ENCODE measurements around the gene LAG3.

The LAG3 gene

DNA sequence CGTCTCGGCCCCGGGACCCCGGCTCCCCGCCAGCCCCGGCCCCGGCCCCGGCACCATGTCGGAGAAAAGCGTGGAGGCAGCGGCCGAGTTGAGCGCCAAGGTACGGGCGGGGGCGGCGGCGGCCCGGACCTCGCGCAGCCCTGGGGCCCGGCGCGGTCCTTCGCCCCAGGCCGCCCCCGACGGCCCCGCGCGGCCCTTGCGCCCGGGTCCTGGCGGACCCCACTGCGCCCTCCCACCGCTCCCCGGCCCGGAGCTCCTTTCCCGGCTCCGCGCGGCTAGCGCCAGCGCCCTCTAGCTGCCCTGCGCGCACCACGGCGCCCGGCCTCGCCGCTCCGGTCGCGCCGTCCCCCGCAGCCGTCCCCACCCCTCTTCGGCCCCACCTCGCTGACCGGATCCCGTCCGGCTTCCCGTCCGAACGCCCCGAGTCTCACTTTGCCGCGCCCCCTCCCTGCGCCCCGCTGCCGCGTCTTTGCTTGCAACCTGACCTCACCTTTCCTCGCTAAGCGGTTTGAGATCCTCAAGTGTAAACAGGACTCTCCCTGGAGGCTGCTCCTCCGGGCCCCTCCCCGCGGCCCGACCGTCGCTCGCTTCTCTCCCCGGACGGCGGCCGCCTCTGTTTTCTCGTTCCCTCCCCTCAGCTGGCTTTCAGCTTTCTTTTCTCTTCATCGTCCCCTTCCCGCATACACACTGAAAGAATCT is 5.5 kb upstream of the LAG3 start:
- Histone ChIP-seq H3K4me1 (ENCODE audit: control insufficient read depth, insufficient read depth, low read length) (peaks cover 37% of the 10 kb centered on the region), H3K27ac (ENCODE audit: low read depth, low read length) (peak overlapping the region; percentile 82), H3K4me3 (ENCODE audit: low read depth, low read length) (peak overlapping the region; percentile 83), H3K27me3 (ENCODE audit: control insufficient read depth, insufficient read depth, low read length) (peaks cover 9% of the 10 kb centered on the region; the same call in 1 of the 2 replicates), H3K9me3 (ENCODE audit: control insufficient read depth, insufficient read depth, low read length) (no peaks in the 10 kb centered on the region), H3K36me3 (ENCODE audit: control insufficient read depth, insufficient read depth, low read length) (peaks cover 19% of the 10 kb centered on the region), H3K9ac (ENCODE audit: low read depth, low read length) (peak overlapping the region; percentile 52)

DNA sequence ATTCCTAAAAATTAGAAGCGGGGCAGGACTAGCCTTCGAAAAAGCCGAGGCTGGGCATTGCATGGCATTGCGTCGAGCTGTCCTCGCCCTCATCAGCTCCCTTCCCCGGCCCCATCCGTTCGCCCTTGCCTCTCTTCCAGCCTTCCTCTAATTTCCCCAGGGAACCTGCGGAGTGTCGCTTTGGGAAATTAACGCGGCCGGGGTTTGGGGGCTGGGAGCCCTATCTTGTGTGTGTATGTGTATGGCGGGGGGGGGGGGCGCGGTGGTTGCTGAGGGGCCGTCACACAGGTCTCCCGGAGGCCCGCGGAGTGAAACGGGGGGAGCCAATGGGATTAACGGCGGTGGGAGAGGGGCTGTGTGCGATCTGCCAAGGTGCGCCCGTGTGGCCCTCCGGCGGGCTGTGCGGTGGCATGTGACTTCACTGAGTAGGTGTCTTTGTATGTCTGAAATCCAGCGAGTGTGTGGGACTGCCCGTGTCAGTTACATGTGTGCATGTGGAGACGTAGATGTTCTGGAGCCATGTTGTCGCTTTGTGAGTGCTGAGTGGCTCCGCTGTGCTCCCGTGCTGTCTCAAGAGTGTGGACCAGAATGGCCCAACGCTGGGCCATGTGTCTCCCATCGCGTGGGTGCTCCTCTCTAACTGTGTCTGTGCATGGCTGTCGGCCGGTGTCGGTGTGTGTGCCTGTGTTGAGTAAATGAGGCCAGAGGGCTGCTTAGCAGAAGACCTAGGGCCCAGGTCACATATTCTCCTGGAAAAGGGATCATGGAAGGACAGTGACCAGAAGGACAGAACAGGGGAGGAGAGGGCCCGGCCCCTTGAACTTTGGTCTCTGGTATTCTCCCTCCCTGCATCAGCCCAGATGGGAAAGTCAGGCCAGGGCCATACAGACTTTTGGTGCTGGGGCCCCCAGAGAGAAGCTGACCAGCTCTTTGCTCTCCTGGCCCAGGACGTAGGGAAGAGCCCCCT is 4.7 kb upstream of the LAG3 start:
- Histone ChIP-seq H3K9ac (ENCODE audit: low read depth, low read length) (peak overlapping the region; percentile 52), H3K27me3 (ENCODE audit: control insufficient read depth, insufficient read depth, low read length) (peaks cover 14% of the 10 kb centered on the region), H3K9me3 (ENCODE audit: control insufficient read depth, insufficient read depth, low read length) (no peaks in the 10 kb centered on the region), H3K4me1 (ENCODE audit: control insufficient read depth, insufficient read depth, low read length) (peaks cover 39% of the 10 kb centered on the region), H3K36me3 (ENCODE audit: control insufficient read depth, insufficient read depth, low read length) (peaks cover 20% of the 10 kb centered on the region), H3K27ac (ENCODE audit: low read depth, low read length) (peak overlapping the region; percentile 85), H3K4me3 (ENCODE audit: low read depth, low read length) (peak overlapping the region; percentile 83)

DNA sequence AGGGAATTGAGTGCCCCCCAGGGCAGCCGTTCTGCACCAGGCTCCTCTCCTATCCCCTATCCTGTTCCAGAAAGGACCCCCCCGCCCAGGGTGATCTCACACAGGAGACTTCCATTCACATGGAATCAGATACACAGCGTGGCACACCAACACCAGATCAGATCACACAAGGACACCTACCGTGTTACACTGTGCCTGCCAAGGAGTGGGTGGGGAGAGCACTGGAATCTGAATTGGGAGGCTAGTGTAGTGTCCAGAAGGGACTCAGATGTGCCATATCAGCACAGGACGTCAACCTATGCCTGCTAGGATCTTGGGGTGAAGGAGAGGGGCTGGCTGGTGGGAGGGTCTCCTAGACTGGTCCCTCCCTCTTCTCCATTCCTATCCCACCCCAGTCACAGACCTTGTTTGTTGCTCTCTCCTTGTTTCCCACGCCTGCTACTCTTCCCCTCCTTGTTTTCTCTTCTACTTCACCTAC is 3.8 kb upstream of the LAG3 start:
- peaks cover 43% of the 10 kb centered on the region for H3K4me1 ChIP-seq (ENCODE audit: control insufficient read depth, insufficient read depth, low read length)
- H3K27me3 ChIP-seq (ENCODE audit: control insufficient read depth, insufficient read depth, low read length), result peaks cover 22% of the 10 kb centered on the region
- H3K4me3 ChIP-seq (ENCODE audit: low read depth, low read length), result peak overlapping the region; percentile 83
- H3K9ac ChIP-seq (ENCODE audit: low read depth, low read length), result no peak overlapping the region
- H3K9me3 ChIP-seq (ENCODE audit: control insufficient read depth, insufficient read depth, low read length), result no peaks in the 10 kb centered on the region
- H3K36me3 ChIP-seq (ENCODE audit: control insufficient read depth, insufficient read depth, low read length), result peaks cover 20% of the 10 kb centered on the region
- H3K27ac ChIP-seq (ENCODE audit: low read depth, low read length), result peak overlapping the region; percentile 85

DNA sequence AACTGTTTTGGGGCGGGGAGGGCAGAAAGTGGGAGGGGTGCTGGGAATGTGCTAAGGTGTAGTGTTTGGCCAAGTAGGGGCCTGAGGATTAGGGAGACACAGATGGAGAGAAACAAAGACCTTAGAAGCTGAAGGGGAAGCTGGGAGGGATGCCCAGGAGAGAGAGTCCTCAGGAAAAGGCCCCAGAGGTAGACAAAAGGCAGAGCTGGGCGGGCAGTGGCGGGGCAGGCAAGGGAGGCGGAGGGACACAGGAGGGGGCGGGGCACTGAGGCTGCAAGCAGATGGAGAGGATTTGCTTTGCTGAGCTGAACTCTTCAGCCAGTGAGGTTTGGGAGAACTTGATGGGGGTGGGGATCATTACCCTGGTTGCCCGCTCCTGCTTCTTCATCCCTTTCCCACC is 3.3 kb upstream of the LAG3 start:
- peak overlapping the region; percentile 83 for H3K4me3 ChIP-seq (ENCODE audit: low read depth, low read length)
- H3K27ac ChIP-seq (ENCODE audit: low read depth, low read length), result peak overlapping the region; percentile 85
- H3K27me3 ChIP-seq (ENCODE audit: control insufficient read depth, insufficient read depth, low read length), result peaks cover 28% of the 10 kb centered on the region
- peaks cover 20% of the 10 kb centered on the region for H3K36me3 ChIP-seq (ENCODE audit: control insufficient read depth, insufficient read depth, low read length)
- H3K9ac ChIP-seq (ENCODE audit: low read depth, low read length), result no peak overlapping the region
- H3K4me1 ChIP-seq (ENCODE audit: control insufficient read depth, insufficient read depth, low read length), result peaks cover 38% of the 10 kb centered on the region
- no peaks in the 10 kb centered on the region for H3K9me3 ChIP-seq (ENCODE audit: control insufficient read depth, insufficient read depth, low read length)

DNA sequence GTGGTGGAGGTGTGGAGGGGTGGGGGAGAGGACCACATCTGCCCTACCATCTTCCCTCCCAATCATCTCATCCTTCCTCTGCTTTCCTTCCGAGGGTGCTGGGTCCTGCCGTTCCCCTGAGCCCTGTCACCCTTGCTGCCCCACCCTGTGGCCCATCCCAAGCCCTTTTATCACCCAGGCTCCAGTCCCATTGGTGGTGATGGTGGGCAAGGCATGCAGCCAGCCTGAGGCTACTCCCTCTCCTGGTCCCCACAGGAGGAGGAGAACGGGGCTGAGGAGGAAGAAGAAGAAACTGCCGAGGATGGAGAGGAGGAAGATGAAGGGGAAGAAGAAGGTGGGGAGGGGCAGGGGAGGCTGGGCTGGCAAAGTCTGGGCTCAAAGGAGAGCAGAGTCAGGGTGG is 2.7 kb upstream of the LAG3 start:
- no peak overlapping the region for H3K9ac ChIP-seq (ENCODE audit: low read depth, low read length)
- H3K4me1 ChIP-seq (ENCODE audit: control insufficient read depth, insufficient read depth, low read length), result peaks cover 37% of the 10 kb centered on the region

DNA sequence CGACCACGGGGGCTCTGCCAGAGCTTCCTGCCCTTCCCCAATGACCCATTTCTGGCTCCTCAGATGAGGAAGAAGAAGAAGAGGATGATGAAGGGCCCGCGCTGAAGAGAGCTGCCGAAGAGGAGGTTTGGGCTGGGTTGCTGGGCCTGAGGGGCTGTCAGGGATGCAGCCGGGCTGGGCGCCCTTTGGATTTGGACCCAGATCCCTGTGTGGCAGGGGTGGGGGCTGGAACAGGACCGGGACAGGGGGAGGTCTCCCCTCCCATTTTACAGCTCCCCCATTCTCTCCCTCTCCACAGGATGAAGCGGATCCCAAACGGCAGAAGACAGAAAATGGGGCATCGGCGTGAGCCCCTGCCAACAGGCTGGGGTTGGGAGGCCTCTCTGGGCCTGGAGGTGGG is 2.2 kb upstream of the LAG3 start:
- Histone ChIP-seq H3K9ac (ENCODE audit: low read depth, low read length) (no peak overlapping the region), H3K27me3 (ENCODE audit: control insufficient read depth, insufficient read depth, low read length) (peaks cover 38% of the 10 kb centered on the region), H3K4me1 (ENCODE audit: control insufficient read depth, insufficient read depth, low read length) (peaks cover 33% of the 10 kb centered on the region), H3K9me3 (ENCODE audit: control insufficient read depth, insufficient read depth, low read length) (no peaks in the 10 kb centered on the region), H3K4me3 (ENCODE audit: low read depth, low read length) (no peak overlapping the region), H3K36me3 (ENCODE audit: control insufficient read depth, insufficient read depth, low read length) (peaks cover 20% of the 10 kb centered on the region), H3K27ac (ENCODE audit: low read depth, low read length) (no peak overlapping the region)

More for the DNA sequence above, 2.7 kb upstream of the LAG3 start:
- peaks cover 34% of the 10 kb centered on the region for H3K27me3 ChIP-seq (ENCODE audit: control insufficient read depth, insufficient read depth, low read length)
- H3K27ac ChIP-seq (ENCODE audit: low read depth, low read length), result peak overlapping the region; percentile 85
- peaks cover 20% of the 10 kb centered on the region for H3K36me3 ChIP-seq (ENCODE audit: control insufficient read depth, insufficient read depth, low read length)
- no peaks in the 10 kb centered on the region for H3K9me3 ChIP-seq (ENCODE audit: control insufficient read depth, insufficient read depth, low read length)
- peak overlapping the region; percentile 83; the same call in 1 of the 2 replicates for H3K4me3 ChIP-seq (ENCODE audit: low read depth, low read length)

DNA sequence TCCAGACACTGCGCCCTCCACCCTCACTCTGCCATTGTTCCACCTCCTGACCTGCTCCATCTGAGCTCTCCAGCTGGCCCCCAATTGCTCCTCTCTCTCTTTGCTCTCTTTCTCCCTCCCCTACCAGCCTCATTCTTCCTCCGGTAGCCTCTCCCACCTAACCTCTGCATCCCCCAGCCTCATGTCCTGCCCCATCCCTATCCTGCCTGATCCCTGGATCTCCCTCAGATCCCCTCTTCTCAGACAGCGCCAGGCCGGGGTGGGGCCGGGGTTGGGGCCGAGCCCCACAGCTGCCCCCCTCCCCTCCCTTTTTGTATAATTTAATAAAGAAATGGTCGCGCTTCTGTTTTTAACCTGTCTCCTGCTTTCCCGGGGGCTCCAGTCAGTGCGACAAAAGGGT is 1.7 kb upstream of the LAG3 start:
- Histone ChIP-seq H3K4me1 (ENCODE audit: control insufficient read depth, insufficient read depth, low read length) (peaks cover 28% of the 10 kb centered on the region), H3K27ac (ENCODE audit: low read depth, low read length) (no peak overlapping the region), H3K4me3 (ENCODE audit: low read depth, low read length) (no peak overlapping the region), H3K36me3 (ENCODE audit: control insufficient read depth, insufficient read depth, low read length) (peaks cover 20% of the 10 kb centered on the region), H3K27me3 (ENCODE audit: control insufficient read depth, insufficient read depth, low read length) (peaks cover 43% of the 10 kb centered on the region), H3K9me3 (ENCODE audit: control insufficient read depth, insufficient read depth, low read length) (no peaks in the 10 kb centered on the region), H3K9ac (ENCODE audit: low read depth, low read length) (no peak overlapping the region)

DNA sequence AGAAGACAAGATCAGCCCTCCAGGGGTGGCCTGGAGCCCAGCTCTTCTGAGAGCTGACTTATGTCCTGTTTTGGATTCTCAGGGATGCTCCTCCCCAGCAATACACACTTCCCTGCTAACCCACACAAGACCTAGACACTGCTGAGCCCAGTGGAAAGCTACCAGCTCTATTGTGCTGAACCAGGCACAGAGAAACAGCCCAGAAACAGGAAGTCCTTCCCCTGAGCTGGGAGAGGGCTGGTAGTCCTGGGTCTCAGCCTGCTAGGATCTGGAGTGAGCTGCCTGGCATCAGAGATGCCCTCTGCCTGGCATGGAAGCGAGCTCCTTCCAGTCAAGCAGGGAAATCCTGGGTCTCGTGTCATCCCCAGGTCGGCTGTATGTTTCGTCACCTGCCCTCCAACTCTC is 1.2 kb upstream of the LAG3 start:
- no peak overlapping the region for H3K27ac ChIP-seq (ENCODE audit: low read depth, low read length)

DNA sequence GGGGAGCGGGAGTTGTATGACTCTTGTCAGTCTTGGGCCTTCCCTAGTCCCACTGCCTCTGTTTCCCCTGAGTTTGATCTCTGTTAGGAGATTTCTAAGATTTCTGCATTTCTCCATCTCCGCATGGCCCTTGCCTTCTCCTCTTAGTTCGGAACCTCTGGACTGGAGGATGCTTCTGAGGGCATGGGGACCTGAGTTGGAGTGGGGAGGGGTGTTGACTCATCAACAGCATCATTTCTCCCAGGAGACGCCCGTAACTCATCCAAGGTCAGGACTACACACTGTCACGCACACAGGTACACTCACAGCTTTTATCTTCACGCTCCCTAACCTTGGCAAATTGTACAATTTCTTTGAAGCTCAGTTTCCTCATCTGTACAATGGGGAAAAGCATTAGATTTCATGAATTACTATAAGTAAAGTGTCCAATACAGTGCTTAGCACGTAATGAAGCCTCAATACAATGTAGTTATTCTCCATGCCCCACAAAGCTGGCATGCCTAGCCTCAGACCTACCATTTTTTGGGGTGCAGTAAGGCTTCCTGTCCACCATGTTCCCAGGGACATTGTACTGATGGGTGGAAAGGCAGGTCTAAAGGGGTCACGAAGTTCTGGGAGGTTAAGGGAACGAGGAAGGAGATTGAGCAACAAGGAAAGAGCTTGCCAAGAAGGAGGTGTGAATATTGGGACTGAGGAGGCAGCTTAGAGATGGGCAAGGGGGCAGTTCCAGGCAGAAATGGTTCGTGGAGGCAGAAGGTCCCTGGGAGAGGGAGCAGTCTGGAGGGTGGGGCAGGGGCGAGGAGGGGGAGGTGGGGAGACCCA is 600 bp upstream of the LAG3 start:
- H3K4me1 ChIP-seq (ENCODE audit: control insufficient read depth, insufficient read depth, low read length), result peaks cover 27% of the 10 kb centered on the region
- H3K9me3 ChIP-seq (ENCODE audit: control insufficient read depth, insufficient read depth, low read length), result no peaks in the 10 kb centered on the region
- H3K4me3 ChIP-seq (ENCODE audit: low read depth, low read length), result no peak overlapping the region
- no peak overlapping the region for H3K9ac ChIP-seq (ENCODE audit: low read depth, low read length)
- H3K27me3 ChIP-seq (ENCODE audit: control insufficient read depth, insufficient read depth, low read length), result peaks cover 54% of the 10 kb centered on the region
- peaks cover 22% of the 10 kb centered on the region for H3K36me3 ChIP-seq (ENCODE audit: control insufficient read depth, insufficient read depth, low read length)
- H3K27ac ChIP-seq (ENCODE audit: low read depth, low read length), result no peak overlapping the region

More for the DNA sequence above, 1.2 kb upstream of the LAG3 start:
- Histone ChIP-seq H3K36me3 (ENCODE audit: control insufficient read depth, insufficient read depth, low read length) (peaks cover 22% of the 10 kb centered on the region), H3K9ac (ENCODE audit: low read depth, low read length) (no peak overlapping the region), H3K9me3 (ENCODE audit: control insufficient read depth, insufficient read depth, low read length) (no peaks in the 10 kb centered on the region), H3K4me1 (ENCODE audit: control insufficient read depth, insufficient read depth, low read length) (peaks cover 27% of the 10 kb centered on the region), H3K27me3 (ENCODE audit: control insufficient read depth, insufficient read depth, low read length) (peaks cover 48% of the 10 kb centered on the region), H3K4me3 (ENCODE audit: low read depth, low read length) (no peak overlapping the region)

DNA sequence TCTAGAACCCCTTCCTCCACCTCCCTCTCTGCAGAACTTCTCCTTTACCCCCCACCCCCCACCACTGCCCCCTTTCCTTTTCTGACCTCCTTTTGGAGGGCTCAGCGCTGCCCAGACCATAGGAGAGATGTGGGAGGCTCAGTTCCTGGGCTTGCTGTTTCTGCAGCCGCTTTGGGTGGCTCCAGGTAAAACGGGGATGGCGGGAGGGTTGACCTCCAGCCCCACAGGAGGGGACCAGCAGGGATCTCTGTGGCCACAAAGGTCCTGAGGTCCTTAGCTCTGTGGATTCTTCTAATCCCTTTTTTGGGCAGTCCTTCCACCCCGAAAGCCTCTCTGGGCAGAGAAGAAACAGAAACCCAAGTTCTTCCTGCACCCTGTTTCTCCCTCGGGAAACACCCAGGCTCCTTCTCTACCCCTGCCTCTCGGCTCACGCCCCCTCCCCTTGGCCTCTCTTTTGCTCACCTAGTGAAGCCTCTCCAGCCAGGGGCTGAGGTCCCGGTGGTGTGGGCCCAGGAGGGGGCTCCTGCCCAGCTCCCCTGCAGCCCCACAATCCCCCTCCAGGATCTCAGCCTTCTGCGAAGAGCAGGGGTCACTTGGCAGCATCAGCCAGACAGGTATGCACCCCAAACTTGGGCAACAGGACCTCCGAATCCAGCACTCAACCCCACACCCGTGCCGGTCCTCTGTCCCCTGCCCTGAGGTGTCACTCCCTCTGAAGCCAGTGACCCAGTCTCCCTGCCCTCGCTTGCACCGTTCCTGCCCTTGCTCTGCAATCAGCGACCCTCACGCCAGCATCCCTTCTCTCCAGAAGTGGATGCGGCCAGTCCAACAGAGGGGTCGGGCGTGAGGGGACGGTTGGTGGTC is 638 bp downstream of the LAG3 start:
- peaks cover 64% of the 10 kb centered on the region for H3K27me3 ChIP-seq (ENCODE audit: control insufficient read depth, insufficient read depth, low read length)
- no peak overlapping the region for H3K9ac ChIP-seq (ENCODE audit: low read depth, low read length)

More for the DNA sequence above, 638 bp downstream of the LAG3 start:
- H3K27ac ChIP-seq (ENCODE audit: low read depth, low read length), result no peak overlapping the region
- peaks cover 30% of the 10 kb centered on the region for H3K4me1 ChIP-seq (ENCODE audit: control insufficient read depth, insufficient read depth, low read length)
- peaks cover 22% of the 10 kb centered on the region for H3K36me3 ChIP-seq (ENCODE audit: control insufficient read depth, insufficient read depth, low read length)
- H3K9me3 ChIP-seq (ENCODE audit: control insufficient read depth, insufficient read depth, low read length), result no peaks in the 10 kb centered on the region
- peak overlapping the region; percentile 45; the same call in 1 of the 2 replicates for H3K4me3 ChIP-seq (ENCODE audit: low read depth, low read length)
